ENCODE results near the gene ACP2.
A peak's percentile ranks its signal among the peaks of the same experiment; 100 is the strongest.
"Not testable (repeated sequence)": the region's sequence is repeated elsewhere in the genome, so short reads cannot be mapped to it uniquely, and the experiment has no call there.

The ACP2 gene

DNA sequence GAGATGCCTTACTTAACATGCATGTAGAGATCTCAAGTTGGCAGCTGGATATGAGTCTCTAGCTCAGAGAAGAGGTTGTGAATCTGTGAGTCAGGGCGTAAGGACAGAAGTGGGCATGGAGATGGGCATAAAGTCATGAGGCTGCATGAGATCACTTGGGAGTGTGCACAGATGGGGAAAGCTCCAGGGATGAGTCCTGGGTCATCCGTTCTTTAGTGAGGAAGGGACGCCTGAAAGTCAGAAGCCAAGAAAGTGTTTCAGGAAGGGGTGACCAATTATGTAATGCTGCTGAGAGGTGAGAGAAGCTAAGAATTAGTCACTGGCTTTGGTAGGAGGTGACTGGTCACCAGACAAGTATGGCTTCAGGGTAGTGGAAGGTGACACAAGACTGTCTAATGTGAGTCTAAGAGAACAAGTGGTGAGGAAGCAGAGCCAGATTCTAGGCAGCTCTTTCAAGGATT is 6.7 kb downstream of the ACP2 start:
- no peak for DNase-seq

DNA sequence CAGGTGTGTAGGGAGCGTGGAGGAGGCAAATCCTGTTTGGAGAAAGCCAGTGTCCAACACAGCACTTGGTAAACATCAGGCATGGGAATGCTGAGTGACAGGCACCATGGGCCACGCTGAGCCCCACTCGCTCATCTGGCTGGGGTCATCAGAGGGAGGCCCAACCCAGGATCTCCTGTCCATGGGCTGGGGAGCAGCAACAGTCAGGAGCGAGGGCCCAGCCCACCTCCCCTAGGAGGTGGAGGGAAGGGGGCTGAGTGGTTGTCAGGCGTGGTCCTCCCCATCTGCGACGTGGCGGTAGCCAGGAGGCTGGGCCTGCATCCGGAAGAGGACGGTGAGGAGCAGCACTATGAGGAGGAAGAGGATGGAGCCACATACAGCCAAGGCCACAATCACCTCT is 8.8 kb downstream of the ACP2 start:
- no peak for DNase-seq

DNA sequence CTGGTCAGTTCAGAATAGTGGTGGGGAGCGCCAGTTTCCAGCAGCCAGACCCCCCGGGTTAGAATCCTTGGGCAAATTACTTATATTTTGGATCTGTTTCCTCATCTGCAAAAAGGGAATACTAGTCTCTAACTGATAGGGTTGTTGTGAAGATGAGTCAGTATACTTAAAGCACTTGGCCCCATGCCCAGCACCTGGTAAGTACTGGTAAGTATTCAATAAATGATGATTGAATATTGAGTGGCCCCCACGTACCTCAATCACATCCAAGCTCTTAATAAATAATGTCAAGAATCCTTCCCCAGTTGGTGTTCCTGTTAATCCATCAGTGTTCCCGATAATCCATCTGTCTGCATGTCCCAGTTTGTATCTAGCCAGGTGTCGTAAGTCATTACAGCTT is 12.1 kb downstream of the ACP2 start:
- DNase-seq = no peak

DNA sequence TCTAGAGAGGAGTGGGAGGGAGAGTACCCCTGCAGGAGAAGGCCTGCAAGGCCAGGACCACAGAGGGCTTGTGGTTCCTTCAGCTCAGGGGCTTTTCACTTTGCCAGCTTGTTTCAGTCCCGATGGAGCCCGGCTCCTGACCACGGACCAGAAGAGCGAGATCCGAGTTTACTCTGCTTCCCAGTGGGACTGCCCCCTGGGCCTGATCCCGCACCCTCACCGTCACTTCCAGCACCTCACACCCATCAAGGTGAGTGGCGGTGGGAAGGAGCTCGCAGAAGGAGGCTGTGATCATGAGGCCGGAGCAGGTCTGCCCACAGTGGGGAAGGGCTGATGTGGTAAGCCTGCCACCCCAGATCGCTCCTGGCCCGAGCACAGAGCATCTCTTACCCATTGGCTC is 13.5 kb downstream of the ACP2 start:
- no peak for DNase-seq

DNA sequence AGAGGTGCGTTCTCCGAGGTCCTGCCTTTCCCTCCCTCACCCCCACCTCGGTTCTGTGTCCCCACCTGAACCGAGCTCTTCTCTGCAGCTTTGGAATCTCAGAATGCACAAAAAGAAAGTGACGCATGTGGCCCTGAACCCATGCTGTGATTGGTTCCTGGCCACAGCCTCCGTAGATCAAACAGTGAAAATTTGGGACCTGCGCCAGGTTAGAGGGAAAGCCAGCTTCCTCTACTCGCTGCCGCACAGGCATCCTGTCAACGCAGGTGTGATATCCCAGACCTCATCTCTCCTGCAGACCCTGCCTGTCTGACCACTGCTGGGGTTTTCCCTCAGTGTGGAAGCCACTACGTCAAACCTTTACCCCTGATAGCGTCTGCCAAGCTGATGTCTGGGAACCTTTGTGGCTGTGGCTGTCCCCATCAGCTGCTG is 13.9 kb downstream of the ACP2 start:
- peak; percentile 42 for DNase-seq

DNA sequence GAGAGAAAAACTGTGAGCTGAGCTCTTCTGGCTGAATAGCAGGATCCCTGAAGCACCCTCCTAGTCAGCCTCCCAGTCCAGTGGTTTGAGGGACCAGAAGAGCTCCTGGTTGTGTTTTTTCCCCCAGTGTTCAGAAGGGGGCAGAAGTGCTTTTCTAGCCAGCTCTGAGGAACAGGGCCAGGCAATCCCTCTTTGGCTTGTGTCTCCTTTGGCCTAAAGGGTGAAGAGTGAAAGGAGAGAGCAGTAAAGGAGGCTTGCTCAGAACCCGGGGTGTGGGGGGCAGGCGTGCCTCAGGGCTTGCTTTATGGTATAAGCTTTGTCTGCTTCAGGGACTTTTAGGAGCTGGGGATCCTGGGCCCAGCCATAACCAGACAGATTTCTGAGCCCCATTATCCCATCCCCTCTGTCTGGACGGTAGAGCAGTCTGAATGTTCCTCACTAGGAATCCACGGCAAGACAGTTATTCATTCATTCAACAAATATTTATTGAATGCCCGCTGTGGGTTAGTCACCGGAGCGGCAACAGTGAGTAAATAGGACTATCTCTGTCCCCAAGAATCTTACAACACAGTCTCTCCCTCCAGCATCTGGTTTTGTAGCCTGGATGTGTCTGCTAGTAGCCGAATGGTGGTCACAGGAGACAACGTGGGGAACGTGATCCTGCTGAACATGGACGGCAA is 14.5 kb downstream of the ACP2 start:
- DNase-seq = no peak

DNA sequence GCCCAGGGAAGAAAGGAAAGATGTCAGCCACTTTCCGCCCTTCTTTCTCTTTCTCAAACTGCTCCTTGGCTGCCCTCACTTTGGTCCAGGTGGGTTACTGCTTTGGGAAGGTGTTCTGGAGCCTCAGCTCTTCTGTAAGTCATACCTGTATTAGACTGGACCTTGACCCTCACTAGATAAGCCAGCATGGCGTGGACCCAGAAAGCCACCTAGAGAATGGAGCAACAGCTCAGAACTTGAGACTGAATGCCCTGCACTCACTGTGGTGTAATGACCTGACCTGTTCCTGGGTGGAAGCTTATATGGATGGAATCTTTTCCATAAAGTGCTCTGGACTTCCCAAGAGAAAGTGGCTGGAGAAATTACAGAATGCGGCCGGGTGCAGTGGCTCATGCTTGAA is 15.6 kb downstream of the ACP2 start:
- no peak for DNase-seq

DNA sequence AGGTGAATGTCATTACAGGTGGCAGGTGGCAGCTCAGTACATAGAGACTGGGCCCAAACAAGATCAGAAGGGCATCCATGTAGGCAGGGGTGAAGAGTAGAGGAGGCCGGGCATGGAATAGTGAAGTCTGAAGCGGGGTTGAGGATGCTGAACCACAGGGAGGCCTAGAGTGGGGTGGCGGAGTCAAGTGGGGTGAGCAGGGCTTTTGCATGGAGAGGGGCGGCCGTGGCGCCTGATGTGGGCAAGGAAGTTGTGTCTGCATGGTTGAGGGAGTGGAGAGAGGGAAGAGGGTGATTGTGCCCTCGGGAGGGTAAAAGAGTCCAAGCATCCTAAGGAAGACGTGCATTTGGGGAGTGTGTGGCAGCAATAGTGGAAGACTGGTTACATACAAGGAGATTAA is 19.5 kb downstream of the ACP2 start:
- no peak for DNase-seq

DNA sequence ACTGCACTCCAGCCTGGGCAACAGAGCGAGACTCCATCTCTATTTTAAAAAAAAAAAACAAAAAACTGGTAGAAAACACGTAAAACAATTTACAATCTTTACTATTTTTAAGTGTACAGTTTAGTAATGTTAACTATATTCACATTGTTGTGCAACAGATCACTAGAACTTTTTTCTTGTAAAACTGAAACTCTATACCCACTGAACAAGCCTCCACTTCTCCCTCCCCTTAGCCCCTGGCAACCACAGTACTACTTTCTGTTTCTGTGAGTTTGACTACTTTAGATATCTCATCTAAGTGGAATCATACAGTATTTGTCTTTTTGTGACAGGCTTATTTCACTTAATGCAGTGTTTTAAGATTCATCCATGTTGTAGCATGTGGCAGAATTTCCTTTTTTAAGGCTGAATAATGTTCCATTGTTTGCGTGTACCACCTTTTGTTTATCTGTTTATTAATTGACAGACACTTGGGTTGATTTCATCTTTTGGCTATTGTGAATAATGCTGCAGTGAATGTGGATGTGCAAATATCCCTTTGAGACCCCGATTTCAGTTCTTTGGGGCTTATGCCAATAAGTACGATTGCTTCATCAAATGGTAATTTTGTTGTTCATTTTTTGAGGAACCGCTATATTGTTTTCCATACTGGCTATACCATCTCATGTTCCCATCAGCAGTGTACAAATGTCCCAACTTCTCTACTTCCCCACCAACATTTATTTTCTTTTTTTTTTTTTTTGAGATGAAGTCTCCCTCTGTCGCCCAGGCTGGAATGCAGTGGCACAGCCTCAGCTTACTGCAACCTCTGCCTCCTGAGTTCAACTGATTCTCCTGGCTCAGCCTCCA is 22.8 kb downstream of the ACP2 start:
- no peak for DNase-seq

DNA sequence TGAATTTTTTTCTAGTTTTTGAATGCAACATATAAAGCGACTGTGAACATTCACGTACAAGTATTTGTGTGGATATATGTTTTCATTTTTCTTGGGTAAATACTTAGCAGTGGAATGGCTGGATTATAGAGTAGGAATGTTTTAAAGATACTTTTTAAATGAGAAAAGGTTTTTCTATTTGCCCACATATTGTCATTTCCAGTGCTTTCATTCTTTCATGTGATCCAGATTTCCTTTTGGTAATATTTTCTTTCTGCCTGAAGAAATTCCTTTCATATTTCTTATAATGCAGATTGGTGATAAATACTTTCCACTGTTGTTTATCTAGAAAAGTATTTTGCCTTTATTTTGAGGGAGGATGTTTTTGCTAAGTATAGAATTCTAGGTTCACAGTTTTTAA is 25.9 kb downstream of the ACP2 start:
- no peak for DNase-seq

DNA sequence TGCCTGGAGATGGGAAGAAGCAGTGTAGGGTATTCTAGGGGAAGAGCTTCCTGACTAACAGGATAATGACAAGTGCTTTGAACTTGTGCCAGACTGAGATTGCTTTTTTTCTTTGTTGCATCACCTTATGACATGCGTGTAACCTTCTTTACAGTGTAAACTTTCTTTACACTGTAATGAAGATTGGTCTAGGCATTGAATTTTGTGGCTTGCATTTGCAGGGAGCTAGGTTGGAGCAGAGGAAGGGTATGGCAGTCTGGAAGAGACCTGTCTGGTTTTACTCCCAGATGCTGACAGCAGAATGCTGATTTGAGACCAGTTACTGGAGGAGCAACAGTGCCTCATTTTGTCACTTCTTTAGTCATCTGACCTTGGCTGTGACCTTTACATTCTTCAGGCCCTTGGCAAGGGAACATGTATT is 28.2 kb downstream of the ACP2 start:
- no peak for DNase-seq

DNA sequence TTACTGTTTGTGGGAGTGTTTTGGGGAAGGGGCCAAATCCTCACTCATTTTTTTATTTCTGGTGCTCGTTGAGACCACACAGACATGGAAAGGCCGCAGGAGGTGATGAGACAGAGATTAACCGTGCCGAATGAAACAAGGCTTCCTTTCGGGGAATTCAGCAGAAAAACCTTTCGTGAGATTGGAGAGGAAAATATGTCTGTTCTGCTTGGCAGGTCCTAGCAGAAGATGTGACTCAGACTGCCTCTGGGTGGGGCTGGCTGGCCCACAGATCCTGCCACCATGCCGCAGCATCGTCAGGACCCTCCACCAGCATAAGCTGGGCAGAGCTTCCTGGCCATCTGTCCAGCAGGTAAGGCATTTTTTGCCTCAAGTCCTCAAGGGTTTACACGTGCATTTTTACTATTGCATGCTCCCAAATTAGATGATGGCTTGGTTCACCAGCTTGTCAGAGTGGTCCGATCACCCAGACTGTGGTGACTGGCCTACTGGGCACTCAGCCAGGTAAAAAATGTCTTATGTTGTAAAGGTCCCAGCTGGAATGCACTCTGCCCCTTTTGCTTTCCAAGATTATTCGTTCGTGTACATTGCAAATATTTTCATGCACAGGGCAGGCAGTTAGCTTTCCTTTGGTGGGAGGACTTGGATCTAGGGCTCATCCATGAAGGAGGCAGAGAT is 32.4 kb downstream of the ACP2 start:
- peak; percentile 54 for DNase-seq

DNA sequence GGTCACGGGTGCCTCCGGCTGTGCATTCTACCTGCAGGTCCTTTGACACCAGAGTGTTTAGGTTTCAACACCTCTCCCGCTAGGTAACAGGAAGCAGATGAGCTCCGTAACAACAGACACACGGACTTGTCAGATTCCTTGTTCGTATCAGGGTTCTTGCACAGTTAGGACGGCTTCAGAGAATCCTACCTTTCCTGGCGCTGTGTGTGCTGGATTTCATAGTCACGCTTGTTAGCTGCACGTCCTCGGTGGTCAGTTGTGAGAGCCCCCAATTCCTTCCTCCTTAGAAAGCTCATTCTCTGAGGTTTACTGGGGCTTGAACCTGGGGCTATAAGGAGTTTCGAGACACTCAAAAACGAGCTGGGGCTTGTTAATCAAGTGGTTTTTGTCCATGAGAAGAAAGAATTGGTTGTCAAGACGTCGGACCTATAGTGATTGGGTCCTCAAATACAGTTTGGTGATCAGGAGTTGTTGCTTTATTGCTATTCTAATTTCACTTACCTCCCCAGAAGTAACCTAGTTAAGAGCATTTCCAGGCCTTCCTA is 33.2 kb downstream of the ACP2 start:
- no peak for DNase-seq

DNA sequence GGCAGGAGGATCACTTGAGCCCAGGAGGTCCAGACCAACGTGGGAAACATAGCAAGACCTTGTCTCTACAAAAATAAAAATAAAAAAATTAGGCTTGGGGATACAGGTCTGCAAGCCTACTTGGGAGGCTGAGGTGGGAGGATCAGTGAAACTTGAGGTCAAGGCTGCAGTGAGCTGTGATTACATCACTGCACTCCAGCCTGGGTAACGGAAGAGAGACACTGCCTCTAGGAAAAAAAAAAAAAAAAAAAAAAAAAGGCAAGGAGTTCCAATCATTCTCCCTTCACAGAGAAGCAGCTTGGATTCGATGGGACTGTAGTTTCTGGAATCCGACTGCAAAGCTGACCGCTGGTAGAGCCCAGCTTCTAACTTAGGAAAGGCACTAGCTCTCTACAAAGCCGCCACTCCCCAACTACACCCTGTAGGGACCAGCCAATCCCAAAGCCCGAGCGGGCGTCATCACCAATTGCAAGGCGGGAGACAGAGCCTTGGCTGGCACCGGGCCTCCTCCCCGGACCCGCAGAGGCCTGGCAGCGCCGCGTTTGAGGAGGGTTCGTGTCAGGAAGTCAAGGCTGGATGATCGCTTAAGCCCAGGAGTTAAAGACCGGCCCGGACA is 34.6 kb downstream of the ACP2 start:
- peak; percentile 77 for DNase-seq

DNA sequence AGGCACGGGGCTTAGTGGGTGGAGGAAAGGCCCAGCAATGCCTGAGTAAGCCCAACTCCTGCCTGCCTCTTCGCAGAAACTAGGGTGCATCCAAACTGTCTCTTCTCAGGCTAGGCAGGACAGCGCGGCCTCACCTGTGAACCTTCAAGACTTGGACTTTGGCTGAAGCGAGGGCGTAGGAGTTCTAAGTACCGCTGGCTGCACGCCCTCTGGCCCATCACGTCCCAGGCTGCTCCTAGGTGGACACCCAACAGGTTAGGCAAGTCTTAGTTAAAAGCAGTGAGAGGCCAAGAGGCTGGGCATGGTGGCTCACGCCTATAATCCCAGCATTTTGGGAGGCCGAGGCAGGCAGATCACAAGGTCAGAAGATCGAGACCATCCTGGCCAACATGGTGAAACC is 35.7 kb downstream of the ACP2 start:
- no peak for DNase-seq

DNA sequence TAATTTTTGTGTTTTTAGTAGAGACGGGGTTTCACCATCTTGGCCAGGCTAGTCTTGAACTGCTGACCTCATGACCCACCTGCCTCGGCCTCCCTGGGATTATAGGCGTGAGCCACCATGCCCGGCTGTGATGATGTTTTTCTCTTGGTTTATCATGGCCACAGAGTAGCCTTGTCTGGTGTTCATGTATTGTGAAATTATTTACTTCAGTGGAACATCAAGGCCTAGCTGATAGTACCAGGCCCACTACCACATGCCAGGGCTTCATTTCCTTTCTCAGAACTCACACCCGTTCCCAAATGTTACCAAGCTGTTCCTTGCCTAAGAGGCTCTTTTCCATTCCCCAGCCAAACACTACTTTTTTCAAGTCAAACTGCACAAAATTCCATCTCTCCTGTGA is 40.0 kb downstream of the ACP2 start:
- DNase-seq = no peak

DNA sequence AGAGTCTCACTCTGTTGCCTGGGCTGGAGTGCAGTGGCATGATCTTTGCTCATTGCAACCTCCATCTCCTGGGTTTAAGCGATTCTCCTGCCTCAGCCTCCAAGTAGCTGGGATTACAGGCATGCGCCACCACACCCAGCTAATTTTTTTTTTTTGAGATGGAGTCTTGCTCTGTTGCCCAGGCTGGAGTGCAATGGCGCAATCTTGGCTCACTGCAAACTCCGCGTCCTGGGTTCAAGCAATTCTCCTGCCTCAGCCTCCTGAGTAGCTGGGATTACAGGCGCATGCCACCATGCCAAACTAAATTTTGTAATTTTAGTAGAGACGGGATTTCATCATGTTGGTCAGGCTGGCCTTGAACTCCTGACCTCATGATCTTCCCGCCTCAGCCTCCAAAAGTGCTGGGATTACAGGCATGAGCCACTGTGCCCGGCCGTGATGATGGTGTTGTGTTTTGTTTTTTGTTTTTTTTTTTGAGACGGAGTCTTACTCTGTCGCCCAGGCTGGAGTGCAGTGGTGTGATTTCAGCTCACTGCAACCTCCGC is 40.5 kb downstream of the ACP2 start:
- not testable (repeated sequence) for DNase-seq

DNA sequence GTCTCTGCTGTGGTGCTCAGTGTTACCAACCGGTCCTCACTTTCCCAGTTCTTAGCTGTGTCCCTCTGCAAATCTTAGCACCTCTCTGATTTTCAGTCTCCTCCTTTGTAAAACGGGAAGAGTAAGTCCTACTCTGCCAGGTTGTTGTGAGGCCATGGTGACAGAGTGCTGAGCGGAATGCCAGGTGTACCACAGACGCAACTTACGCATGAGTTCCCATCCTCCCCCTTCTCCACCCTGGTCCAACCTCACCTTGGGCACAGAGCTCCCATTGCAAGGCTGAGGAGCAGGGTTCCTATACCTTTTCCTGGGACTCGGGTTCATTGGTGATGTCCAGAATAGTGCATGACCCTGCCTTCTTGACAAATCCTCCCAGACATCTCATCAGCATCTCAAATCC is 41.2 kb downstream of the ACP2 start:
- DNase-seq = no peak

DNA sequence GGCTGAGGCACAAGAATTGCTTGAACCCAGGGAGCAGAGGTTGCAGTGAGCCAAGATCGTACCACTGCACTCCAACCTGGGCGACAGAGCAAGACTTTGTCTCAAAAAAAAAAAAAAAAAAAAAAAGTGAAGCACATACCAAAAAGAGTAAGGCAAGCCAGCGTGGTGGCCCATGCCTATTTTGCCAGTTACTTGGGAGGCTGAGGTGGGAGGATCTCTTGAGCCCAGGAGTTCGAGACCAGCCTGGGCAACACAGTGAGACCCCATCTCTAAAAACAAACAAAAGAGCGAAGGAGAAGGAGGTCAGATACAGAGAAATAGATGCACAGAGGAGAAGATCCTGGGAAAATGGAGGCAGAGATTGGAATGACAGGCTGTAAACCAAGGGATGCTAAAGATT is 42.0 kb downstream of the ACP2 start:
- not testable (repeated sequence) for DNase-seq

DNA sequence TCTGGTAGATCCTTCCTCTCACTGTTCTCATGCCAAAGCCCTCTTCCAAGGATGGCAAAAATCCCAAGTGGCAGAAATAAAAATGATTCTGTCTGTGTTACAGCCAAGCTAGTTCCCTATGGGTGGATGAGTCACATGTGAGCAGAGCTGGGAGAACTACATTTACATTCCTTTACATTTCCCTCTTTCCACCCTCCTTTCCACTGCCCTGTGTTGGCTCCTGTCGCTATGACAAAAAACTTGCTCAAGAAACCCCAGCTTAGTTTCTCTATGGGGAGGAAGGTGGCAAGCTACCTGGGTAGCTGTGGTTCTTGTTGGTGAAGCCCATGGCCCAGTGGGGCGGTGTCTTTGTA is 44.0 kb downstream of the ACP2 start:
- DNase-seq = no peak

DNA sequence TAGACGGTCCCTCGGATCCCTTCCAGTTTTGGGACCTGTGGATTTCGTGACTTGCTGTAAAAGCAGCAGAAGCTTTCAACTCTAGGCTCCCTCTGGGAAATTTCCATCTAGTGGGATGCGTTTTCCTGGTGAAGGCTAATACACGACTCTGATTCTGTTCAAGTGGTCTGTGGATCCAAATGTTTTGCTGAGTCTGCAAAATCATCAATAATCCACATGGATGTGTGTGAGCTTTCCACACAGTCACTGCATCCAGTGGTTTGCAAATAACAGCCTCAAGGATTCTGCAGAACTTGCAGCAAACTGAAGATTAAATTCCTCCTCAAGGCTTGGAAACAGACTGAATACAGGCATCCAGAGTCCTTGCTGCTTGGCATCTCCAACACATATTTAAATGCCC is 46.0 kb downstream of the ACP2 start:
- DNase-seq = no peak

DNA sequence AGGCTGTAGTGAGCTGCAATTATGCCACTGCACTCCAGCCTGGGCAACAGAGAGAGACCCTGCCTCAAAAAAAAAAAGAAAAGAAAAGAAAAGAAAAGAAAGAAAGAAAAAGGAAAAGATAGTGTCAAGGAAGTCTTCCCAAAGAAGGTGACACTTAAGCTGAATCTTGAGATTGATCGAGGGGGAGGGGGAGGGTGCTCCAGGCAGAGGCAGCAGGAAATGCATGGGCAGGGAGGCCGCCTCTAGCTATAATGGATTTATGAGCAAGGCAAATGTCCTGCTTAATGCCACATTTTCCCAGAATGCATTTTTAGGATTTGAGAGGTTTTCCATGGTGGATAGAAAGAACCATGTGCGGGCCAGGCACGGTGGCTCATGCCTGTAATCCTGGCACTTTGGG is 47.6 kb downstream of the ACP2 start:
- DNase-seq = no peak

DNA sequence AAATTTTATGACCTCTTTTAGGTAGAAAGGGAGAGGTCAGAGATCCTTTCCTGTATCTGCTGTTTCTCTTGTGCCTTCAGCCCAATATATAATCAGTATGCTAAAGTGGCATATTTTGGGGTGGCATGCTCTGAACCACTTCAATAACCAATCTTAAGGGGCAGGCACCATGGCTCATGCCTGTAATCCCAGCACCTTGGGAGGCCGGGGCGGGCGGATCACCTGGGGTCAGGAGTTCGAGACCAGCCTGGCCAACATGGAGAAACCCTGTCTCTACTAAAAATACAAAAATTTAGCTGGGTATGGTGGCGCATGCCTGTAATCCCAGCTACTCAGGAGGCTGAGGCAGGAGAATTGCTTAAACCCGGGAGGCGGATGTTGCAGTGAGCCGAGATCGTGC is 50.5 kb downstream of the ACP2 start:
- DNase-seq = not testable (repeated sequence)
